ENCODE measurements around the gene ANKRD33B.

Gene ANKRD33B

DNA sequence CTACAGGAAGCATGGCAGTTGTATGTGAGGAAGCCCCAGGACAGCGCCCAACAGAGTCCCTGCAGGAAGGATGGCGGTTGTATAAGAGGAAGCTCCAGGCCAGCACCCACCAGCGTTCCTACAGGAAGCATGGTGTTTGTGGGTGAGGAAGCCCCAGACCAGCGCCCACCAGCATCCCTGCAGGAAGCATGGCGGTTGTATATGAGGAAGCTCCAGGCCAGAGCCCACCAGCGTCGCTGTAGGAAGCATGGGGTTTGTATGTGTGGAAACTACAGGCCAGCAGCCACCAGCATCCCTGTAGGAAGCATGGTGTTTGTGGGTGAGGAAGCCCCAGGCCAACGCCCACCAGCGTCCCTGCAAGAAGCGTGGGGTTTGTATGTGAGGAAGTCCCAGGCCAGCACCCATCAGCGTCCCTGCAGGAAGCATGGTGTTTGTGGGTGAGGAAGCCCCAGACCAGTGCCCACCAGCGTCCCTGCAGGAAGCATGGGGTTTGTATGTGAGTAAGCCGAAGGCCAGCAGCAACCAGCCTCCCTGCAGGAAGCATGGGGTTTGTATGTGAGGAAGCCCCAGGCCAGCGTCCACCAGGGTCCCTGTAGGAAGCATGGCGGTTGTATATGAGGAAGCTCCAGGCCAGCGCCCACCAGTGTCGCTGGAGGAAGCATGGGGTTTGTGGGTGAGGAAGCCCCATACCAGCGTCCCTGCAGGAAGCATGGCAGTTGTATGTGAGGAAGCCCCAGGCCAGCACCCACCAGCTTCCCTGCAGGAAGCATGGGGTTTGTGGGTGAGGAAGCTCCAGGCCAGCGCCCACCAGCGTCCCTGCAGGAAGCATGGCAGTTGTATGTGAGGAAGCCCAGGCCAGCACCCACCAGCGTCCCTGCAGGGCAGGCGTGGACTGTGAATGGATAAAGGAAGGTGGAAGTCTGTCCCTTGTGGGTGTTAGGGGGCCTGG, 118.1 kb downstream of the ANKRD33B start:
- DNase-seq = peak; percentile 9

DNA sequence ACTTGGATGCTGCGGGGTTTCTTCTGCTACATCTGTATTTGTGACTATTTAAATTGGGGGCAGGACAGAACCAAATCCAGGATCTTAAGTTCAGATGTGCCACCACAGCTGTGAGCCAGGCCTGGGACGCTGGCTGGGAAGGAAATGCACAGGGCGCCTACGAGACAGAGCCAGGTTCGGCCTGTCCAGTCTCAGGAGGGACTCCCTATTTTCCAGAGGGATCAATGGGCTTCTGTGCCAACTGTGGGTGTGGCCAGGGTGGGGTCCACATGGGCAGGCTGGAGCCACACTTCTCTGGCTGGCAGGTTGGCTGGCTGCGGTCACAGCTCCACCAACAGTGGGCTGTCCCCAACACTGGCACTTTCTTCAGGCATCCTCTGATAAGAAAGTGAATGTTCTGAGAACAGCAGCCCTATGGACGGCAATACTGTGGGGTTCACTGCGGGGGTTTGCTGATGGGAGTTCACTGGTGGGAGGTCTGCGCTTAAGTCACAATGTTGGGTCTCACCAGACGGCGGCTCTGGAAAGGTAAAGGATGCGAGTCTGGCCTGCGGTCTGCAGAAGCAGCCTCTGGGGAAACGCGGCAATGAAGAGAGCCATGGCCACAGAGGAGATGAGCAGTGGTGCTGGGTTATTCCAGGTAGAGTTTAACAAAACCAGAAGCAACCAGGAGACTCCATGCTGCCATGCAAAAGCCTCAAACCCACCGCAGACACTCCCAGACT, 119.1 kb downstream of the ANKRD33B start:
- DNase-seq = no peak

DNA sequence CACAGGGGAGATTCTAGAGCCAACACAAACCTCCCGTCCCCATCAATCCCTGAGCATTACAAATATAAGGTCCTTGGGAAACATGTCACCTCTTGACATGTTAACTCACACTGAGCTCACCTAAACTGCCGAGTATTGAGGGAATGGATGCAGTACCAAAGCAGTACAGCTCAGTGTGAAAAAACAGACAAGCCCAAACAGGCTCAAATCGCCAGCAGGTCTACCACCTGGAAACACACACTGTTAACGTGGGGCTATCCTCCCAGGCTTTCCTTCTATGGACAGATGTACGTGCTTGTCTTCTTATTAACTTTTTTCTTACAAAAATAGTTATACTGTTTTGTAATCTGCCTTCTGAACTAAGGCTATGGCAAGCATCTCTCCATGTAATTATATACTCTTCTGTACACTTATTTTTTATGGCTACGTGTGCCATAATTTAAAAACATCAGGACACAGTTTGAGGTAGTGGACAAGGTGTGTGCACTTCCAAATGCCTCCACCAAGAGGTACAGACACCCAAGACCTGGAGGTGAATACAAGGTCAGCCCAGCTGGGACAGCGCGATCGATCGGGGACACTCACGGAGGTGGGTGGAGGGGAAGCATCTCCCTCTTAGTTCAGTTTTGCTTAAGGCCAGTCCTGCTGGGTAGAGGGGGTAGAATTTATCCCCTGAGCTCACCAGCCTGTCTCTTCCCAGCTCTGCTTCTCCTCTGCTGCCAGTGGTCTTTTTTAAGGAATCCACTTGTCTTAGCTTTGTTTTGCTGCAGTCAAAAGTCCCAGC, 120.6 kb downstream of the ANKRD33B start:
- DNase-seq = no peak

GRCh38 chr5:10685115-10685521, 121.2 kb downstream of the ANKRD33B start:
- DNase-seq = no peak

DNA sequence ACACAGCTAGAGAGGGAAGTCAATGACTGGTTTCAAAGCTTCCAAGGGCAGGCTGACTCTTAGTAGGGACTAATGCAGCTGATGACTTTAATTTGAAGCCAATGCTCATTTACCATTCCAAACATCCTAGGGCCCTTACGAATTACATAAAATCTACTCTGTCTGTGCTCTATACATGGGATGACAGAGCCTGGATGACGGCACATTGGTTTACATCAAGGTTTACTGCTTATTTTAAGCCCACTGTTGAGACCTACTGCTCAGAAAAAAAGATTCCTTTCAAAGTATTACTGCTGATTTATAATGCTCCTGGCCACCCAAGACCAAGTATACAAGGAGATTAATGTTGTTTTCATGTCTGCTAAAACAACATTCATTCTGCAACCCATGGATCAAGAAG, 123.0 kb downstream of the ANKRD33B start:
- DNase-seq = no peak

- no peak for DNase-seq
These were observed 124.8 kb downstream of the ANKRD33B start for GRCh38 chr5:10688651-10689171.

- peak; percentile 30 for DNase-seq
These were observed 125.7 kb downstream of the ANKRD33B start for GRCh38 chr5:10689391-10690081.

DNA sequence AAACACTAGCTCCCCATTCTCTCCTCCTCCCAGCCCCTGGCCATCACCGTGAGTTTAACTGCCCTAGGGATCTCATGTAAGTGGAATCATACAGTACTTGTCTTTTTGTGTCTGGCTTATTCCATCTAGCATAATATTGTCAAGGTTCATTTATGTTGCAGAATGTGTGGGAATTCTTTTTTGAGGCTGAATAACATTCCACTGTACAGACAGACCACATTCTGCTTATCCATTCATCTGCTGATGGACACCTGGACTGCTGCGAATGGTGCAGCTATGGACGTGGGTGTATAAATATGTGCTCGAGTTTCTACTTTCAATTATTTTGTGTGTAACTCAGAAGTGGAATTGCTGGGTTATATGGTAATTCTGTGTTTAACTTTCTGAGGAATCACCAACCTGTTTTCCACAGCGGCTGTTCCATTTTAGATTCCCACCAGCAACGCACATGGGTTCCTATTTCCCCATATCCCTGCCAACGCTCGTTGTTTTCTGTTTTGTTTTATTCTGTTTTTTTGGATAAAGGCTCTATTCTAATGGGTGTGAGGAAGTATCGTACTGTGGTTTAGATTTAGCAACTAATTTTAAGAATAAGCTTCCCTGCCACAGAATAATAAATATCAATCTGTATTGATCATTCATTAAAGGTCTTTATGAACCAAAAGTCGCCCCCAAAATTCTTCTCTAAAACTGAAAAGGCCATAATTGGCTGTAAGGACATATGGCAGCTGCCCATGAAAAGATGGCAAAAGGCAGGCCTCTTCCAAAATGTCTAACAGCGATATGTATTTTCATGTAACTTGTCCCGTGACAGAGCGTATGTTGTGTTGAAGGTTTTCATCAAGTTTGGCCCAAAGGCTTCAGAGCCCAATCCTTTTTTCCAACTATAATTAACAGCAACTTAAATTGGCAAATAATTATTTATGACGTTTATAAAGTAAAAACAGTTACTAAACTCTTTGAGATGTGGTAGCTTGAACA, 126.9 kb downstream of the ANKRD33B start:
- no peak for DNase-seq

DNA sequence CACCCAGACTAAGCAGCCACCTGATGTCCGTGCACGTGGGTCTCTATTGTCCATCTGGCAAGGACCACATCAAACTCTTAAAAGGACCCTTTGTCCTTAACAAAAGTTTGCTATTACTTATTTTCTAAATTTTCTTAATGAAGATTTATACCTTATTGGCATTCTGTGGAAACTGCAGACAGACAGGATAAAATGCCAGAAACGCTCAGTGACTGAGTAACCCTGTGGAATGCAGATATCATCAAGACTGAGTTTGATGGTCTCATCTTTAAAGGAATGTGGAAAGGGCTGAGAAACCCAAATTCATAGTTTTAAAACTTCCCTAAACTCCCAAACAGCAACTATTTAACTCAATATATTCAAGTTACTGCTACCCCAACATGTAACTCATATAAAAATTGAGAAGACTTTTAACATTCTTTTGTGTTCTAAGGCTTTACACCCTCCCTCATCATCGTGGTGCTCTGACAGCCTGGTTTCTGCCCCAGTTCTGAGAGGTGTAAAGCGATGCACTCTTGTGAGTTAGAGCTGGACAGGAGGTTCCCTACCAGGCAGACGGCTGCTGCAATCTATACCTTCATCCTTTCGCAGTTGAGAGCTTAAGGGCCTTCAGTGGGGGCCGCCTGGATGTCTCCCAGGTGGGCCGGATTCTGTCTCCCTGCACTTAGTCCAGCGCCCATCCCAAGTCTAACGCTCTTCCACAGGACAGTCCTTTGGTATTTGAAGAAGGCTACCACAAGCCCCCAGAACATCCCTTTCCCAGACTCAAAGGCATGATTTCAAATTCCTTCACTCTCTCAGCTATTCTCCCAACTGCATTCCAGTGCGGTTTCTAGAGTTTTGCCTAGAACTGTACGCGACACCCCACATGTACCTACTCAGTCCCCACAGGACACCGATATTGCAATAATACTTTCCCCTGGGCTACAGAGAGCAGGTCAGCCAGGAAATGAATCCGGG, 128.2 kb downstream of the ANKRD33B start:
- DNase-seq = no peak

GRCh38 chr5:10695055-10695649, 131.3 kb downstream of the ANKRD33B start:
- DNase-seq = peak; percentile 59

DNA sequence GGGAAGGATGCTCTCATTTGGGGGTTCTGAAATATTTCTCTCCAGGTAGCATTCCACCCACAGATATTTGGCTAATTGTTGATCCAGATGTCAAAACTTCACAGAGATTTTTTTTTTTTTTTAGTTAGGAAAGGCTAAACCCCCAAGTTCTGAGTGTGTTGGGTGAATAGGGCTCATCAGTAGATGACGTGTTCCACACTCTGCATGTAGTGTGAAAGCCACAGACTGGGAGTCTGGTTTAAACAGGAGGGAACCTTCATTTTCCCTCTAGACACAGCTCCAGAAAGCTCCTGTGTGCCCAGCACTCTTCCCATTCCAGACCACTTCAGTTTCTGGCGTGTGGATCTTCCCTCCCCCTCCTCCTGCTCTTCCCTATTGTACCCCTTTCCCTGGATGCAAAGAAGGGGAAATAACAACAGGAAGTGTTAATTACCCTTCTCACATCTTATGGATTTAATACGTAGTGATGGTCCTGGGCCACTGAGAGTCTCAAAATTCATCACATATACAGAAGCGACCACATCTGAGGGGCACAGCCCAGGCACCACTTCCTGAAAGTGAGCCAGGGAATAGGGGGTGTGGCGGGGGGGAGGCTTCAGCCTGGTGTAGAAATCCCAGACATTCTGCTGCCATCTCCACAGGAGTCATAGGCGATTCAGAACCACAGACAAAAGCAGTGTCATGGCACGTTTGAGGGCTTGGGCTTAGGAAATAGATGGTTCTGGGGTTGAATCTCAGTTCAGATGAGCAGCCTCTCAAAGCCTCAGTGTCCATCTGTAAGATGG, 132.1 kb downstream of the ANKRD33B start:
- DNase-seq = peak; percentile 8

DNA sequence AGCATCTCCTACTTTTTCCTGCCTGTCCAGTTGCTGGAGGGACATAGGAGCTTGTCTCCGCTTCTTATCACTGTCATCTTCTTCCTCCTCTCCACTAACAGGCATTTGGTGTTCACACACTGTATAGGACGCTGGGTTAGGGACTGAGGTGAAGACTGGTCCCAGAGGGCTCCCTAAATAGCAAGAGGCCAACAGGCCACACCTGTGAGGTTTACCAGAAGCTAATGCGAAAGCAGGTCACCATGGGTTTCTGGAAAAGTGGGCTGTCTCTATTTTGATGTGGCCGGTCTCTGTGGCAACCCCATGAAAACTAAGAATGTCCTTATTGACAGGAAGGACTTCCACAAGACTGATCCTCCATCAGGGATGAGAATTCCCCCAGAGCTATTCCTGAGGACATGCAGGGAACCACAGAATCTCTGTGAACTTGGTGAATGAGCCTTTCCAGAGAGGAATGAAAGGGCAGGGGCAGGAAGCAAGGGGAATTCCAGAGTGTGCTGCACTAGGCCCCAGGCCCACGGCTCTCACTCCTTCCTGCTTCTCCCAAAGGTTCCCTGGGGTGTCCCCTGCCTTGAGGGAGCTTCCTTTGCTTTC, 135.5 kb downstream of the ANKRD33B start:
- DNase-seq = no peak

GRCh38 chr5:10699987-10700386, 136.1 kb downstream of the ANKRD33B start:
- DNase-seq = no peak

GRCh38 chr5:10700516-10700915, 136.6 kb downstream of the ANKRD33B start:
- no peak for DNase-seq

- peak; percentile 18 for DNase-seq
These were observed 137.7 kb downstream of the ANKRD33B start for GRCh38 chr5:10701567-10702039.

GRCh38 chr5:10702040-10702629, 138.3 kb downstream of the ANKRD33B start:
- DNase-seq = no peak

GRCh38 chr5:10702911-10703491, 139.1 kb downstream of the ANKRD33B start:
- no peak for DNase-seq
